H1 (cell line): ENCODE measurements around the gene FAM83F. TPM values are rescaled to one million over a fixed set of nuclear protein-coding genes. Genes with fewer than 3 reads are reported as not detected.

Source experiments
- HDAC6 ChIP-seq: IDR thresholded peaks from one replicate; pipeline ENCODE4 v1.7.1; 2012; ENCODE audit warnings: low read depth, mild to moderate bottlenecking, inconsistent platforms, low read length, moderate library complexity
- KDM1A ChIP-seq: fragments of 200-600, 300-600 bp; sonication (generic); IDR thresholded peaks from 2 replicates; pipeline ENCODE4 v1.7.1; 2016; ENCODE audit warnings: mild to moderate bottlenecking, low read length, borderline replicate concordance
- NRF1 ChIP-seq: IDR thresholded peaks from 2 replicates; pipeline ENCODE4 v1.6.1; 2011; ENCODE audit warnings: mild to moderate bottlenecking, low read depth, low read length, improper control_type of control experiment
- POLR2AphosphoS5 ChIP-seq: IDR thresholded peaks from 2 replicates; pipeline ENCODE4 v1.6.1; 2011; ENCODE audit warnings: low read depth, low read length
- SIN3A ChIP-seq, 2 experiments: IDR thresholded peaks in 1 of 2; conservative IDR thresholded peaks in 1 of 2; 2 replicates each; pipeline ENCODE4 v1.6.1; 2011 to 2012; ENCODE audit warnings: low read length in 2 of 2, improper control_type of control experiment in 1 of 2, low read depth in 1 of 2, mild to moderate bottlenecking in 1 of 2
- SP1 ChIP-seq: IDR thresholded peaks from 2 replicates; pipeline ENCODE4 v1.6.1; 2011; ENCODE audit warnings: low read depth, low read length
- SP2 ChIP-seq: IDR thresholded peaks from 2 replicates; pipeline ENCODE4 v1.6.1; 2012; ENCODE audit warnings: mild to moderate bottlenecking, low read length, inconsistent platforms
- SRF ChIP-seq: IDR thresholded peaks from 2 replicates; pipeline ENCODE4 v1.6.1; 2011; ENCODE audit warnings: mild to moderate bottlenecking, low read depth, low read length, moderate library complexity
- polyA plus RNA-seq, 7 experiments: library from polyadenylated mRNA; depleted of rRNA in 3 of 7; stranded (reverse) in 5 of 7; unstranded in 2 of 7; fragments of >200 nt in 5 of 7; fragments of 200-250 nt in 2 of 7; gene quantifications; 1 replicate in 5 of 7; 2 replicates in 1 of 7; 4 replicates in 1 of 7; pipeline versions ENCODE4 v1.2.1 to v1.2.3, GENCODE V29; 2011 to 2013; ENCODE audit warnings: missing spikeins in 2 of 7, mixed read lengths in 2 of 7
- total RNA-seq: library from RNA; stranded (reverse); fragmentation: NEBNext Ultra II Directional; extraction: Animal tissue kit (Norgen Biotek cat#: 25700); gene quantifications from 2 replicates; pipeline ENCODE4 v1.2.1, GENCODE V29; 2021
- TF ChIP-seq, protein P1 (sequence below): fragments of 300-600 bp; sonication (generic); IDR thresholded peaks from 2 replicates; pipeline ENCODE4 v1.7.1; 2012; ENCODE audit warnings: low read length, moderate library complexity, mild to moderate bottlenecking, inconsistent platforms; ENCODE audit not compliant: insufficient replicate concordance
- TF ChIP-seq, protein P2 (sequence below): IDR thresholded peaks from 2 replicates; pipeline ENCODE4 v1.6.1; 2012; ENCODE audit warnings: low read length, inconsistent platforms

FAM83F gene
- total and polyA plus RNA-seq, 2 of the 8 experiments (the other 6 are each of a cell fraction or from before 2014, with no cell fraction given): 8.6 to 18.9 TPM

DNA sequence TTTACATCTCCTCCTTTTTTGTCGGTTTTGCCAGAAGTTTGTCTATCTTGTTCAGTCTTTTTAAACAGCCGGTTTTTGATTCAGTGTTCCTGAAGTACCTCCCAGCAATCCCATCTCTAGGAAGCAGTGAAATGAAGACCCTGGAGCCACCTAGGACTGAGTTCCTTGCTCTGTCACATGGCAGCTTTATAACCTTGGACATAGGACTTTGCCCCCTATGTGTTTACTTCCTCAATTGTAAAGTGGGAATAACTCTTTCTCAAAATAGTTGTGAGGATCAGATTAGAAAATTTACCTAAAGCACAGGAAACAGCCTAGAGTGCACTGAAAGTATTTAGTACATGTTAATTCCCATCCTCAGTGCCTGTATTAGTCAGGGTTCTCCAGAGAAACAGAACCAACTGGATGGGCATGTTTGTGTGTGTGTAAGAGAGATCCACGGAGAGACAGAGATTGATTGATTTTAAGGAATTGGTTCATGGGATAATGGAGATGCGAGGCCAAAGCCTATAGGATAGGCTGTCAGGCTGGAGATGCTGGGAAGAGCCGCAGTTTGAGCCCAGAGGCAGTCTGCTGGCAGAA lies 20.0 kb downstream of the FAM83F start (continued):
- TF ChIP-seq, protein P1, sequence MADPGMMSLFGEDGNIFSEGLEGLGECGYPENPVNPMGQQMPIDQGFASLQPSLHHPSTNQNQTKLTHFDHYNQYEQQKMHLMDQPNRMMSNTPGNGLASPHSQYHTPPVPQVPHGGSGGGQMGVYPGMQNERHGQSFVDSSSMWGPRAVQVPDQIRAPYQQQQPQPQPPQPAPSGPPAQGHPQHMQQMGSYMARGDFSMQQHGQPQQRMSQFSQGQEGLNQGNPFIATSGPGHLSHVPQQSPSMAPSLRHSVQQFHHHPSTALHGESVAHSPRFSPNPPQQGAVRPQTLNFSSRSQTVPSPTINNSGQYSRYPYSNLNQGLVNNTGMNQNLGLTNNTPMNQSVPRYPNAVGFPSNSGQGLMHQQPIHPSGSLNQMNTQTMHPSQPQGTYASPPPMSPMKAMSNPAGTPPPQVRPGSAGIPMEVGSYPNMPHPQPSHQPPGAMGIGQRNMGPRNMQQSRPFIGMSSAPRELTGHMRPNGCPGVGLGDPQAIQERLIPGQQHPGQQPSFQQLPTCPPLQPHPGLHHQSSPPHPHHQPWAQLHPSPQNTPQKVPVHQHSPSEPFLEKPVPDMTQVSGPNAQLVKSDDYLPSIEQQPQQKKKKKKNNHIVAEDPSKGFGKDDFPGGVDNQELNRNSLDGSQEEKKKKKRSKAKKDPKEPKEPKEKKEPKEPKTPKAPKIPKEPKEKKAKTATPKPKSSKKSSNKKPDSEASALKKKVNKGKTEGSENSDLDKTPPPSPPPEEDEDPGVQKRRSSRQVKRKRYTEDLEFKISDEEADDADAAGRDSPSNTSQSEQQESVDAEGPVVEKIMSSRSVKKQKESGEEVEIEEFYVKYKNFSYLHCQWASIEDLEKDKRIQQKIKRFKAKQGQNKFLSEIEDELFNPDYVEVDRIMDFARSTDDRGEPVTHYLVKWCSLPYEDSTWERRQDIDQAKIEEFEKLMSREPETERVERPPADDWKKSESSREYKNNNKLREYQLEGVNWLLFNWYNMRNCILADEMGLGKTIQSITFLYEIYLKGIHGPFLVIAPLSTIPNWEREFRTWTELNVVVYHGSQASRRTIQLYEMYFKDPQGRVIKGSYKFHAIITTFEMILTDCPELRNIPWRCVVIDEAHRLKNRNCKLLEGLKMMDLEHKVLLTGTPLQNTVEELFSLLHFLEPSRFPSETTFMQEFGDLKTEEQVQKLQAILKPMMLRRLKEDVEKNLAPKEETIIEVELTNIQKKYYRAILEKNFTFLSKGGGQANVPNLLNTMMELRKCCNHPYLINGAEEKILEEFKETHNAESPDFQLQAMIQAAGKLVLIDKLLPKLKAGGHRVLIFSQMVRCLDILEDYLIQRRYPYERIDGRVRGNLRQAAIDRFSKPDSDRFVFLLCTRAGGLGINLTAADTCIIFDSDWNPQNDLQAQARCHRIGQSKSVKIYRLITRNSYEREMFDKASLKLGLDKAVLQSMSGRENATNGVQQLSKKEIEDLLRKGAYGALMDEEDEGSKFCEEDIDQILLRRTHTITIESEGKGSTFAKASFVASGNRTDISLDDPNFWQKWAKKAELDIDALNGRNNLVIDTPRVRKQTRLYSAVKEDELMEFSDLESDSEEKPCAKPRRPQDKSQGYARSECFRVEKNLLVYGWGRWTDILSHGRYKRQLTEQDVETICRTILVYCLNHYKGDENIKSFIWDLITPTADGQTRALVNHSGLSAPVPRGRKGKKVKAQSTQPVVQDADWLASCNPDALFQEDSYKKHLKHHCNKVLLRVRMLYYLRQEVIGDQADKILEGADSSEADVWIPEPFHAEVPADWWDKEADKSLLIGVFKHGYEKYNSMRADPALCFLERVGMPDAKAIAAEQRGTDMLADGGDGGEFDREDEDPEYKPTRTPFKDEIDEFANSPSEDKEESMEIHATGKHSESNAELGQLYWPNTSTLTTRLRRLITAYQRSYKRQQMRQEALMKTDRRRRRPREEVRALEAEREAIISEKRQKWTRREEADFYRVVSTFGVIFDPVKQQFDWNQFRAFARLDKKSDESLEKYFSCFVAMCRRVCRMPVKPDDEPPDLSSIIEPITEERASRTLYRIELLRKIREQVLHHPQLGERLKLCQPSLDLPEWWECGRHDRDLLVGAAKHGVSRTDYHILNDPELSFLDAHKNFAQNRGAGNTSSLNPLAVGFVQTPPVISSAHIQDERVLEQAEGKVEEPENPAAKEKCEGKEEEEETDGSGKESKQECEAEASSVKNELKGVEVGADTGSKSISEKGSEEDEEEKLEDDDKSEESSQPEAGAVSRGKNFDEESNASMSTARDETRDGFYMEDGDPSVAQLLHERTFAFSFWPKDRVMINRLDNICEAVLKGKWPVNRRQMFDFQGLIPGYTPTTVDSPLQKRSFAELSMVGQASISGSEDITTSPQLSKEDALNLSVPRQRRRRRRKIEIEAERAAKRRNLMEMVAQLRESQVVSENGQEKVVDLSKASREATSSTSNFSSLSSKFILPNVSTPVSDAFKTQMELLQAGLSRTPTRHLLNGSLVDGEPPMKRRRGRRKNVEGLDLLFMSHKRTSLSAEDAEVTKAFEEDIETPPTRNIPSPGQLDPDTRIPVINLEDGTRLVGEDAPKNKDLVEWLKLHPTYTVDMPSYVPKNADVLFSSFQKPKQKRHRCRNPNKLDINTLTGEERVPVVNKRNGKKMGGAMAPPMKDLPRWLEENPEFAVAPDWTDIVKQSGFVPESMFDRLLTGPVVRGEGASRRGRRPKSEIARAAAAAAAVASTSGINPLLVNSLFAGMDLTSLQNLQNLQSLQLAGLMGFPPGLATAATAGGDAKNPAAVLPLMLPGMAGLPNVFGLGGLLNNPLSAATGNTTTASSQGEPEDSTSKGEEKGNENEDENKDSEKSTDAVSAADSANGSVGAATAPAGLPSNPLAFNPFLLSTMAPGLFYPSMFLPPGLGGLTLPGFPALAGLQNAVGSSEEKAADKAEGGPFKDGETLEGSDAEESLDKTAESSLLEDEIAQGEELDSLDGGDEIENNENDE: no peak
- TF ChIP-seq NRF1 (no peak), SRF (no peak), KDM1A (no peak), HDAC6 (no peak), SP2 (no peak), POLR2AphosphoS5 (no peak), SP1 (no peak), SIN3A (conservative IDR thresholded peaks at IDR 0.05 in 1 of 2, IDR thresholded peaks at IDR 0.05 in 1 of 2; ENCODE audit: low read depth in 1 of 2, low read length in 2 of 2) (no peak)
- TF ChIP-seq, protein P2, sequence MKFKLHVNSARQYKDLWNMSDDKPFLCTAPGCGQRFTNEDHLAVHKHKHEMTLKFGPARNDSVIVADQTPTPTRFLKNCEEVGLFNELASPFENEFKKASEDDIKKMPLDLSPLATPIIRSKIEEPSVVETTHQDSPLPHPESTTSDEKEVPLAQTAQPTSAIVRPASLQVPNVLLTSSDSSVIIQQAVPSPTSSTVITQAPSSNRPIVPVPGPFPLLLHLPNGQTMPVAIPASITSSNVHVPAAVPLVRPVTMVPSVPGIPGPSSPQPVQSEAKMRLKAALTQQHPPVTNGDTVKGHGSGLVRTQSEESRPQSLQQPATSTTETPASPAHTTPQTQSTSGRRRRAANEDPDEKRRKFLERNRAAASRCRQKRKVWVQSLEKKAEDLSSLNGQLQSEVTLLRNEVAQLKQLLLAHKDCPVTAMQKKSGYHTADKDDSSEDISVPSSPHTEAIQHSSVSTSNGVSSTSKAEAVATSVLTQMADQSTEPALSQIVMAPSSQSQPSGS: no peak
